ENCODE results near the gene LY86.
"Not testable (repeated sequence)": the region's sequence is repeated elsewhere in the genome, so short reads cannot be mapped to it uniquely, and the experiment has no call there.

Gene LY86

DNA sequence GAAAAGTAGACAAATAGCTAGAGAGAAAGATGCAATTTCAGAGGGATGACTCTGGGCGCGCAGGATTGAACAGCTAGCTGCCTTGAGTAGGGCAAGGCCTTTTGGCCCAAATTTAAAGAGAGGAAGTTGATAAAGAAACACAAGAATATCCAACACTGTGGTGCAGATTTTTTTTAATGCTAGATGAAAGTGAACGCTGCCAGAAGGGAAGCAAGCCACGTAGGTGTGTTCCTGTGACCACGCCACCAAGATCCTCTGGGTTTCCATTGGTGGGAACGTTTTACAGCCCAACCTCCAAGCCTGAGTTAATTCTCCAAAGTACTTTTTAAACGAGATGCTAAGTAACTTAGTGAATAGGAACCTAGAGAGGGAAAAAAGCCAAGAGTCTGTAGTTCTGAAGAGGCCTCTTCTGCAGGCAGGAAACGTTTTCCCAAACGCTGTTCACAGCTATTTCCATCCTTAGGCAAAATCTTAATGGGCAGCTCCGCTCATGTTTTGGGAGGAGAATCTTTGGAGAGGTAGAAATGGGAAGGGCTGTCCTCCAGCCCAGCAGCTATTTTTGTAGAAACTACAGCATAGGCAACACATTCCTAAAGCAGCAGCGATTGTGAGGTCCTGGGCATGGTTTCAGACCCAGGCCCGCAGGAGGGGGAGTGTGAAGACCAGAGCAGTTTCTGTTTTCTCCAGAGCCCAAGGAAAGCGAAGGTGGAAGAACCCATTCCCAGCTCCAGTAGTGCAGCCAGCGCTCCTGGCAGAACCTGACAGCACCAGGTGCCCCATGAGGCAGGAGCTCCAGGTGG lies 8.2 kb downstream of the LY86 start:
- no peak for DNase-seq

DNA sequence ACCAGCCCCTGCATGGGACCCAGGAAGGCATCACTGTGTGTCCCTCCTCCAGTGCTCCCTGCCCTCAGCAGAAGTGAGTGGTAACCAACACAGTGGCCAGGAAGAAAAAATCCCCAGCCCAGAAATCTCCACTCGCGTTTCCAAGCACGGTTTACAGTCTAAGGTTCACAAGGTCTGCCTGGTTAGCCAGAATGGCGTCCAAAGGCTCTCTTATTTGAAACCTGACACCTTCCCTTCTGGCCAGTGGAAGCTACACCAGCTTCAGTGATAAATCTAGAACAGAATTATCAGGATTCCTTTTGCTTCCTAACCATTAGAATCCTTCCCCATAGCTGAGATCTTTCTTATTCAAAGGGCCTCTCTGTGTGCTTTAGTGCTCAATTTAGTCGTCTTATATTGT lies 9.2 kb downstream of the LY86 start:
- no peak for DNase-seq

DNA sequence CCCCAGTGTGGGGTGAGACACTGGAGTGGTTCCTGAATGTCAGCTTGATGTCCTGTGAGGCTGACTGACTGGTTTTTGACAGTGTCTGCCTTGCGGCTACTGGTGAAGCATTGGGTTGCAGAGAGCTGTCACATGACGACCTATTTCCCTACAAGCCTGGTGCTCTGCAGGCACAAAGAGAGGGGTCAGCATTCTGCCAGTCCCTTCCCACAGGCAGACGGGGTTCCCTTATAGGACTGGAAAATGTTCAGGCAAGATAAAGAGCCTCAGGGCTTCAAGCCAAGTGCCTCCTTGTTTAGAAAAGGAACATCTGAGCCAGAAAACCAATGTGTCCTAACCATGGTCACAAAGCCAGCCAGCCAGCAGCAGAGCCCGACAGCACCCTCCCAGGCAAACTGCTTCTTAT lies 11.0 kb downstream of the LY86 start:
- DNase-seq: no peak

- no peak for DNase-seq
Measured at GRCh38 chr6:6600875-6601274, 12.4 kb downstream of the LY86 start.

GRCh38 chr6:6602262-6602661 lies 13.7 kb downstream of the LY86 start:
- DNase-seq: no peak

GRCh38 chr6:6603317-6603716 lies 14.8 kb downstream of the LY86 start:
- no peak for DNase-seq

GRCh38 chr6:6604015-6604414 lies 15.5 kb downstream of the LY86 start:
- DNase-seq: no peak

- no peak for DNase-seq
Measured at GRCh38 chr6:6604566-6604965, 16.0 kb downstream of the LY86 start.

GRCh38 chr6:6605873-6606272 lies 17.4 kb downstream of the LY86 start:
- DNase-seq: no peak

DNA sequence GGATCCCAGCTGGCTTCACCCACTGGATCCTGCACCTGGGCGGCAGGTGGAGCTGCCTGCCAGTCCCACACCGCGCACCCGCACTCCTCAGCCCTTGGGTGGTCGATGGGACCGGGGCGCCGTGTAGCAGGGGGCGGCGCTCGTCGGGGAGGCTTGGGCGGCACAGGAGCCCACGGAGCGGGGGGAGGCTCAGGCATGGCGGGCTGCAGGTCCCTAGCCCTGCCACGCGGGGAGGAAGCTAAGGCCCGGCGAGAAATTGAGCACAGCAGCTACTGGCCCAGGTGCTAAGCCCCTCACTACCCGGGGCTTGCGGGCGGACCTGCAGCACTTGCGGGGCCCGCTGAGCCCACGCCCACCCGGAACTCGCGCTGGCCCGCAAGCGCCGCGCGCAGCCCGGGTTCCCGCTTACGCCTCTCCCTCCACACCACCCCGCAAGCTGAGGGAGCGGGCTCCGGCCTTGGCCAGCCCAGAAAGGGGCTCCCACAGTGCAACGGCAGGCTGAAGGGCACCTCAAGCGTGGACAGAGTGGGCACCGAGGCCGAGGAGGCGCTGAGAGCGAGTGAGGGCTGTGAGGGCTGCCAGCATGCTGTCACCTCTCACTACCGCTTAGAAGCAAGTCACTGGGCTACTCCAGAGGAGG lies 18.0 kb downstream of the LY86 start:
- DNase-seq: not testable (repeated sequence)

- DNase-seq: no peak
Measured at GRCh38 chr6:6609450-6609849, 20.9 kb downstream of the LY86 start.

- DNase-seq: no peak
Measured at GRCh38 chr6:6610031-6610591, 21.6 kb downstream of the LY86 start.

DNA sequence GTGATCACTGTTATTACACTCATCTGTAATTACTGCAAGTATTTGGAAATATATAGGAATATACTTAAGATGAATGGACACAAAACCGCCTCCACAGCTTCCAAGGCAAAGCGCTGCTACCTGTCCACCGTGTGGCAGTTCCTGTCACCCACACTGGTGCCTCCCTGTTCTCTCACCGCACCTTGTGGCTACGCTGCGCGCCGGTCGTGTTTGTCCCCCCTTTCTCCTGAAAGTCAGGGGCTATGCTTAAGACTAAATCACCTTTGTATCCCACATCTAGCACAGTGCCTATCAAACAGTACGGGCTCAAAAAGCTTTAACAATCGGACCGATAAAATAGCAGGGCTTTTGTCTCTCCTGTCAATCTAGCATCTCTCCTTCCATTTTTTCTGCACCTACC lies 23.0 kb downstream of the LY86 start:
- DNase-seq: no peak

GRCh38 chr6:6612308-6612707 lies 23.8 kb downstream of the LY86 start:
- DNase-seq: no peak

GRCh38 chr6:6613103-6613718 lies 24.7 kb downstream of the LY86 start:
- not testable (repeated sequence) for DNase-seq

DNA sequence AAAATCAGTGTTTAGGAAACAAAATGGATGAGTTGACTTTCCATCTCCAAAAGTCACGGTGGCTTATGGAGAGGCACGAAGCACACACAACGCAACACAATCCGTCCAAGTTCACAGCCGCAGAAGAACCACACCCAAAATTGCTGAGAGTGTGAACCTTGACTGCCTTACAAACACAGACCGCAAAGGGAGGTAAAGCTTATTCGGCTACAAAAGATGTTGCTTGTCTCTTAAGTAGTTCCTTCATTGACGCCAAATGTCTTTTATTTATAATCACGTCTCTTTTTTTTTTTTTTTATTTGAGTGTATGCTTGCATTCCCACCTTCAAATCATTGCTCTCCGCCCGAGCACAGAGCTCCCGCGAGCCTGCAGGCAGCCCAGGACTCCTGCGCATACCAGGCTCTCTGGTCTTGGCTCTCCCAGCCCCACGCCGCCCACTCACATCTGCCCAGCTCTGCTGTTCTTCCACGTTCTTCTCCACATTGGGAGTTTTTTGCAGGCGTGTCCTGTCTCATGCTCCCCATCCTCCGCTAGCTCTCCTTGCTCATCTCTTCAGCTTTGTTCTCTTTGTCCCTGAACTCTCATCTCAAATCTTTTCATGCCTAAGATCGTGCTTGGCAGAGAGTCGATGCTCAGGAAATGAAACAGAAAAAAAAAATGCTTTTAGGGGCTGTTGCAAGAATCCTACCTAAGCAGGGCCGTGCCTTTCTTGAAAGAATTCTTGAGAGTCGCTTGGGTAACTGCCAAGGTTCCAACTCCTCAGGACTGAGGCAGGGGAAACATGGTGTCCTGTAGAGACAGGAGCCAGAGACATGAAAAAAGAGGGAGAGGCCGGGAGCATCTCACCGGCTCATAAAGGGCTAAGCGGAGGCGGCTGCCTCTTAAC lies 25.8 kb downstream of the LY86 start:
- no peak for DNase-seq

DNA sequence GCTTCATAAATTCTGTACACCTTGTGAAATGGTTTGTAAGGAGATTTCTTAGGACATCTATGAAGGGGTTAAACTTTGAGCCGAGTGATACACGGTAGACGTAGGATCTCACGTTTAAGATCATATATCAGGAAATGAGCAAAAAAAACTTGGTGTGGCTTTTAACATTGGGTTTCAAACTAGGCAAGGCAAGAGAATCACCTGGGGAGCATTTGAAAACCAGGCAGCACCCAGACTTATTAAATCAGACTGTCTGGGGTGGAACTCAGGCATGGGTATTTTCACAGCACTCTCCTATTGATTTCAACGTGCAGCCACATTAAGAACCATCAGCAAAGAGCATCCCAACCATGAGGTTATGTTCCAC lies 26.4 kb downstream of the LY86 start:
- no peak for DNase-seq

- no peak for DNase-seq
Measured at GRCh38 chr6:6616656-6617055, 28.1 kb downstream of the LY86 start.

DNA sequence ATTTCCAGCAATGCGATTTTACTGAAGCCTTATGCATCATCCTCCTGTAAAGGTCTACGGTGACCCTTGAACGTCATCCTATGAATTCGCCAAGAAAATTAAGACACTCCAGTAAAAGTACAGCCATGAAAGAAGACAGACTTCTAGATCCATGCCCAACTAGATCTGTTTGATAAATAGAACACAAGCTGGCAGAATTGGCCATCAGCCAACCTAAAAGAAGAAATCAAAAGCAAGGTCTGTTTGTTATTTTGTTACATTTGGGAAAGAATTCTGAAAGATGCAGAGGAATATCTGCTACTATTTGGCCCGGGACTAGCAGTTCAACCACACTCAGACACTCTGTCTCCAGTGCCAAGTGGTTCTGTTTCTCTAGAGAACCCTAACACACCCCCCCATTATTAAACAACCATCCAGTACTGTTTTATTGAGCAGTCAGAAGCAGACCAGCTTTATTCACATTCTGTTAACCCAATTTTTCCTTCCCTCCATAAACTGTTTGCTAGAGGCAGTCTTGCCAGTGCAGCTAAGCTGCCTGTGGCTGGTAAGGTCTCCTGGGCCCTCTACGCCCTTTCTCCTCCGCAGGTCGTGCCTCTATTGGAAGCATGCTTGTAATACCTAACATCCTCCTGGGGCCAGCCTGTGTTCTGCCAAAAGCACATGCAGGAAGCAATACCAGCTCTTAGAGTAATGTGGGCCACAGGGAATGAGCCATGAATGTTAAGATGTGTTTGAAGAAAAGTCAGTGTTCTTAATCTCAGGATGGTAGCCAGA lies 30.7 kb downstream of the LY86 start:
- no peak for DNase-seq

- no peak for DNase-seq
Measured at GRCh38 chr6:6620766-6621425, 32.4 kb downstream of the LY86 start.

GRCh38 chr6:6622501-6622900 lies 34.0 kb downstream of the LY86 start:
- DNase-seq: no peak
